Right renal cortex interstitium (tissue), 3 donors: ENCODE measurements around the gene UMOD. TPM values are rescaled to one million over a fixed set of nuclear protein-coding genes. Genes with fewer than 3 reads are reported as not detected.

Source experiments
- DNase-seq, 3 donors: peaks; one replicate each; pipeline ENCODE4 v3.0.0-alpha.2; 2013; ENCODE audit warnings: low read depth in 3 of 3, low spot score in 2 of 3
- polyA plus RNA-seq, 3 donors: library from polyadenylated mRNA; unstranded; fragments of 120-200 nt; gene quantifications; one replicate each; pipeline ENCODE4 v1.2.1, GENCODE V29; 2013; ENCODE audit not compliant: insufficient read length in 3 of 3

The UMOD gene
- polyA plus RNA-seq = 100 to 1,000 TPM in 2 of 3 donors, 10 to 100 TPM in 1; 86.2 to 321 (median 256) TPM

GRCh38 chr16:20352615-20353014 lies at the start of gene UMOD:
TSS of gene UMOD (minus strand) at chr16:20352715. CDS start at chr16:20350737, 1,978 bp downstream.
- no peak for DNase-seq

DNA sequence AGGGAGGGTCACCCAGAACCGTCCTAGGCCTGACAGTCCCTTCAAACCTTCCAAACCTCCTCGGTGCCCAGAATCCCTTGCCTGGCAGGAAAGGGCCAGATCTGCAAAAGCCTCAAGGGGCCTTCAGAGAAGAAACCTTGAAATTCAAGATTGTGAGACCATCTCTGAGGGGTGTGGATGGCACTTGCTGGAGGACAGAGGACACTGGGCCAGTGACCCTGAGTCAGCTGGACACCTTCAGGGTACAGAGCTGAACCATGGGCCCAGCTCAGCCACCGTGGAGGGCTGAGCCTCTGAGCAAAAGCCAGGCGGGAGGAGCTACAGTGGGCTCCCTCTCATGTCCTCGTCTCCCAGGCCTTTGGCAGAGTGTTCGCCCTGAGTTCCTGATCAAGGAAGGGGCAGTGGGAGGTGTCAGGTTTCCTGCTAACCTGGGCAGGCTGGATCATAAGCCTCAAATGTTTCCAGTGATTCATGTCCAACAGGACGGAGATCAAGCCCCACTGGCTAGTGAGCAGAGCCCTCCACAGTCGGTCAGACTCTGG lies 49.0 kb upstream of the UMOD start:
- no peak for DNase-seq

GRCh38 chr16:20401066-20401465 lies 48.6 kb upstream of the UMOD start:
- DNase-seq = no peak

DNA sequence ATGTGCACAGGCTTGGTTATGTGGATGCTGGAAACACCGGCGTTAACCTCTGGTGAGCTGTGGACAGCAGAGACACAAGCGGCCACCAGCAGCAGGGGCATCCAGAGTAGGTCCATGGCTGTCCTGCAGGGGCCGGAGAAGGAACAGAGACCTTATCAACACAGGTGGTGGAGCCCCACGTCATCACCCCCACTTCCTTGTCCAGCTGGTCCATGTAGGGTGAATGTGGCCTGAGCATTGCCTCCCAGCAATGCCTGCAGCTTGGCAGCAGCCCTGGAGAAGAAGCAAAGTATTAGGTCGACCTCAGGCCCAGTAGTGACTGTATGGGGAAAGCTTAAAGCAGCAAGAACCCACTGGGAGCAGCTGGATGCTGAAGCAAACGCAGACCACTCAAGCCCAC lies 46.7 kb upstream of the UMOD start:
- DNase-seq = no peak

- no peak for DNase-seq
These were observed 46.1 kb upstream of the UMOD start for GRCh38 chr16:20398603-20399002.

DNA sequence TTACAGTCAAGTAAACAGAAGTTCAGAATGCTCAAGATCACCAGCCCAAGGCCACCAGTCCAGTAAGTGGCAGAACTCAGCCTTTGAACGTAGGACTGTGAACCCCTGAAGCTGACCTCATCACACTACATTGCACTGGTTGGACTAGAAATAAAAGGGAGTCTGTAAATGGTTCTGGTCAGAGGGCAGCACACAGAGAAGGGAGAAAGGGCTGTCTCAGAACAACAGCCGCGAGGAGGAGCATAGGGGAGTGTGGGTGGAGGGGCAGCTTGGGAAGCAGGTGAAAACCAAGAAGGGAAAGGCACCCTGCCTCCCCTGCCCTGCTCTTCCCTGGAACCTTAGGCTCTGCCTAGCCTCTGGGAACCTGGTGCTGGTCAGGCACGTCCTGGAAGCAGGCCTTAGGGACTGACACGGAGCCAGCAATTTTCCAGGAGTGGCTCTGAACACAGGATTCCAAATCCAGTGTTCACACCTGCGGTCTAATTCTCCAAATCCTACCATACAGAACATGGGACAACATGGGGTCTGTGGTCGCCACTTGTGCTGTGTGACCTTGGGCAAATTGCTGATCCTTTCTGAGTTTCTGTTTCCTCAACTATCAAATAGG lies 45.1 kb upstream of the UMOD start:
- no peak for DNase-seq

GRCh38 chr16:20396846-20397467 lies 44.4 kb upstream of the UMOD start:
- DNase-seq = no peak

GRCh38 chr16:20395946-20396345 lies 43.4 kb upstream of the UMOD start:
- DNase-seq = no peak

DNA sequence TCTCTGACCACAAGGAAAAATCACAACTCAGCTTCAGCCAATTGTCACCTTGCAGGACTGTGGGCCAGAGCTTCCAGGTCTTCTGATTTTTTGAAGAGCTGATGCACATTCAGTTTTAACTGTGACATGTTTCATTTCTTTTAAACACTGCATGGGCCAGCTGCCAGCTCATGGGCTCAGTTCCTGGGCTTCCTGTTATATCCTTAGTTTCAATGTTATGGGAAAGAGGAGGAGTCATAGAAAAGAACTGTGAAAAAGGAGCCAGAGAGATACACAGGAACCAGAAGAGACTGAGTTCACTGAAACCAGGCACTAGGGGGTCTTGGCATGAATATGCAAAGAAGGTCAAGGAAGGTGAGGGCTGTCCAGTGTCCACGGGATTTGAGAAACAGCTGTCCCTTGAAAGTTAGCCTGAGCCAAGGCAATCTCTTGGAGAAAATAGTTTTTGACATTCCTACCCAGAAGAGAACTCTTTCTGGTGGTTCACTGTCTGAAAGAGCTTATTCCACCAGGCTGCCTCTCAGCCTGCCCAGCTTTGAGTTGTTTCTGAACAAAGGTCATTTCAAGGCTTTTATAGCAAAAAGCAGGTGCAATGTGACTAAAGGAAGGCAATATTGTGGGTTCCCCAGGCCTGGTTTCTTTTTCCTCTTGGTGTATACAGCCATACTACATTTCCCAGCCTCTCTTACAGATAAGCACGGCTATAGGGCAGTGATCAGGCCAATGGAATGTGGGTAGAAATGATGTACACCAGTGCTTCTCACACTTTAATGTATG lies 41.5 kb upstream of the UMOD start:
- DNase-seq = no peak

DNA sequence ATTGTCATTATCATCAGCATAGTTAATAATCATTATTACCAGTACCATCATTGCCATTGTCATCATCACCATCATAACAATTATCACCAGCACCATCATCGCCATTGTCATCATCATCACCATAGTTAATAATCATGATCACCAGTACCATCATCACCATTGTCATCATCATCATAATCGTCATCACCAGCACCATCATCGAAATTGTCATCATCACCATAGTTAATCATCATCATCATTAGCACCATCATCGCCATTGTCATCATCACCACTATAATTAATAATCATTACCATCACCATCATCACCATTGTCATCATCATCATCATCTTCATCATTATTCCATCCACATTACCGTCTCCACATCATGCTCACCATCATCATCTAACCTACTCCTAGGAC lies 38.5 kb upstream of the UMOD start:
- no peak for DNase-seq

DNA sequence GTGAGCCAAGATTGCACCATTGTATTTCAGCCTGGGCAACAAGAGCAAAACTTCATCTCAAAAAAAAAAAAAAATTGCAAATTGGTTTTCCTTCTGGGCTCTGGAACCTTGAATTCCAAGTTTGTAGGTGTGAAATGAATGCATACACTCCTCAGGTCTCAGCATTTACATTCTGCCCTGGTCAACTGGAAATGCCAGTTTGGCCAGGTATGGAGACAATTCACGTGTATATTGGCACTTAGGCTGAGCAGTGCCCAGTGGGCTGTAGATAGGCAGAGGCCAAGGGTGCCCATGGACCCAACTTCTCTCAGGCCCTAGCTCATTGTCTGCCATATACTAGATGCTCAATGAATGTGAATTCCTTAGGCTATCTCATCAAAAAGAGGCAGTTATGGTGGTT lies 36.3 kb upstream of the UMOD start:
- DNase-seq = no peak

- no peak for DNase-seq
These were observed 35.5 kb upstream of the UMOD start for GRCh38 chr16:20387978-20388377.

DNA sequence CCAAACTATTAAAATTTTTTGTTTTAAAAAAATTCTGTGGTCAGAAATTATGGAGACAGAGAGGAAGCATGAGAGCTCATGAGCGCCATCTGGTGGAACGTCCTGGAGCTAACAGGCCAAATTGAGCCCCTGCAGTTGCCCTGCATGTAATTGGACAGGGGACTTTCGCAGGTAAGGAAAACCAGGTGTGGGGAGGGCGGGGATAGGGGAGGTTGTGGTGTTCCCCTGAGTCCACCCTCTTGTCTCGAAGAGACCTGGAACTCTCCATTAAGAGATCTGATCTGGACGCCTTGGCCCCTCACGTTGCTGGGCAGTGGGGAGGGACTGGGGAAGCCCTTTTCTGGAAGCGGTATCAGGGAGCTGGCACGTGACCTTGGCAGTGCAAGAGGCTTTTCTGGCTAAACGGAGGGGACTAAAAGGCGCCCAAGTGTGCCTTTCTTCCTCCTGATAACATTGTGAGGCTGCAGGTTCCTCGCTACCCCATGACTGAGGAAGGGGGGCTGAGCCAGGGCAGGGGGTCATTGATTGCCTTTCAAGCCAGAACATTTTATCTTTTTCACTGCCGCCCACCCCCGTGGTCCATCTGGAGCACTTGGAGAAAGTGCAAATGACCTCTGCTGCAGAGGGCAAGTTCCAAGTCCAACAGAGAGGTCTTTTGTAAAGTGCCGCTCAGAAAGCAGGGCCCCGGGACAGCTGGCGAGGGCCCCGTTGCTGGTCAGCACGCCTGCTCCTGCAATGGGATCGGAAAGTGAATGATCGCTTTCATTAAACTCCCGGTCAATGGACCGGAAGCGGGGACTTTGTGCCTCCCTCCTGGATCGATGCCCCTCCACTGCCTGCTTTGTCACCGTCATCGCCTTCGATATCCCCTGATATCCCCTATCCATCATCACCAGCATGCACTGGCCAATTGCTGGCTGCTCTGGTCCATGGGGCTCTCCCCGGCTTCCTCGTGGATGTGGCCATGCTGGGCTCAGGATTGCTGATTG lies 33.6 kb upstream of the UMOD start:
- DNase-seq = peak in 2 of 3 donors; percentile 31 to 41

- peak; percentile 47 to 54 (median 51) for DNase-seq
These were observed 30.9 kb upstream of the UMOD start for GRCh38 chr16:20383106-20384029.

- no peak for DNase-seq
These were observed 29.9 kb upstream of the UMOD start for GRCh38 chr16:20382202-20382948.

DNA sequence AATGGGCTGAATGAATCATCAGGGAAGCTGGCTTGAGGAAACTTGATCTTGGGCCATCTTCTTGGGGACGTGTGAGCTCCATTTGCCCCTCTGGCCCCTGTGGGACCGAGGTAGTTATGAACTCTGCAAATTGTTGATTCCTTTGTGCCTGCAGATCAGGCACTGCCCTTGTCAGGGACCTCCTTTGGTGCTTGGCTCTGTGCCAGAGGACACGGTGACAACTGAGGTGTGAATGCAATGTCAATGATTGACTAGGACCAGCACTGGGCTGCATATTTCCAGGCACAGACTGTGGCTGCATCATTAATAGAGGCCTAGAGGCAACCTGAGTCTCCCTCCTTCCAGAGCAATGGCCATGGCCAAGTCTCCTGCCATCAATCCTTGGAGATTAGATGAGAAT lies 28.3 kb upstream of the UMOD start:
- peak in 2 of 3 donors; percentile 31 to 40 for DNase-seq

DNA sequence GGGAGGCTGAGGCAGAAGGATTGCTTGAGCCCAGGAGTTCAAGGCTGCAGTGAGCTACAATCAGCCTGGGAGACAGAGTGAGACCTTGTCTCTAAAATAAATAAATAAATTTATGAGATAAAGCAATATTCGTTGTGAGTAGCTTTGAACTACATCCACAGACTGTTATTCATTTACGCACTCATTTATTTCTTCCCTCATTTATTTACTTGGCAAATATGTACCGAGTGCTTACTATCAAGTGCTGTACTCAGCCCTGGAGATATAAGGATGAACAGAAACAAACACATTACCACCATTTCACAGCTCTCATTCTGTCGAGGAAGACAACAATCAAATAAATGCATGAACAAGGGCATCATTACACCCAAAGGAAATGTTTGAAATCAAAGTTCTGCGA lies 24.7 kb upstream of the UMOD start:
- no peak for DNase-seq

DNA sequence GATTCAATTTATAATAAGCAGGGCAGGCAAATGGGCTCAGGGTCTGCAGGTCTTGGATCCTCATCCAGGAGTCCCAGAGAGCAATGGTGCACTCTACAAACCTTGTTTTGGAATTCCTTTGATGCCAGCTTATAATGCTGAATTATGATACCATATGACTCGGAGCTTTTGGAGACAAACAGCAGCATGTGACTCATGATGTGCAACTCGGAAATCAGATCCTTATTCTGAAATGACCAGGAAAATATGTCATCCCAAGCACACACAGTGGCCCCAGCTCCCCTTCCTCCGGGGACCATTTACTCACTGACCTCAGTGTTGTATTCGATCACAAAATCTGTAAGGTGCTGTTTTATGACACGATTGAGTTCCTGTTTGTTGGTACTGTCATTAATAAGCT lies 20.2 kb upstream of the UMOD start:
- DNase-seq = no peak
